ENCODE measurements around the gene HOXC6. TPM values are rescaled to one million over a fixed set of nuclear protein-coding genes. Genes with fewer than 3 reads are reported as not detected.
A peak's percentile ranks its signal among the peaks of the same experiment; 100 is the strongest.

The HOXC6 gene
- total and polyA plus RNA-seq, 2 donors (not counting 3 experiments of a cell fraction or from before 2014, with no cell fraction given) = 0.58 to 0.72 TPM

GRCh38 chr12:54039417-54040147 lies 11.3 kb downstream of the HOXC6 start:
- DNase-seq (ENCODE audit: low read depth, low spot score) (no peak), FAIRE-seq (no peak)
- no peaks in the 10 kb centered on the region for H4K20me1 ChIP-seq (replicated peaks; ENCODE audit: control insufficient read depth, extremely low read depth, insufficient read depth, low read length)
- peaks cover 73 to 80% of the 10 kb centered on the region in 2 experiments for H3K27me3 ChIP-seq (ENCODE audit: control insufficient read depth in 2 of 2, insufficient read depth in 2 of 2, low read length in 2 of 2)
- dilution Hi-C loops (cut with MboI; ENCODE audit: extremely low pct_ligation_motif_present, low sequenced_read_pairs) (no loop called here), intact Hi-C loops (cut with micrococcal nuclease) (no loop called here)
- H3K79me2 ChIP-seq (ENCODE audit: control insufficient read depth, insufficient read depth, low read length) = no peaks in the 10 kb centered on the region
- BruUV-seq (replicated peaks) = no TSS peak
- no peak overlapping the region for H3K27ac ChIP-seq (ENCODE audit: insufficient read depth, low read depth, low read length)
- no peaks in the 10 kb centered on the region for H3K9me3 ChIP-seq (replicated peaks; ENCODE audit: control insufficient read depth, insufficient read depth, low read length)
- CTCF ChIA-PET = no interaction called here
- no peak overlapping the region for H3K9ac ChIP-seq (replicated peaks; ENCODE audit: extremely low read depth, insufficient read depth, low read length)
- POLR2A ChIA-PET = no interaction called here
- no peak overlapping the region for H2AFZ ChIP-seq (ENCODE audit: low read depth, low read length)
- H3K9me1 ChIP-seq (replicated peaks; ENCODE audit: control insufficient read depth, extremely low read depth, insufficient read depth, low read length) = no peaks in the 10 kb centered on the region
- H3K4me3 ChIP-seq (replicated peaks in 1 of 3; ENCODE audit: insufficient read depth in 1 of 3, low read depth in 1 of 3, low read length in 3 of 3) = no peak overlapping the region
- H3K36me3 ChIP-seq (ENCODE audit: control insufficient read depth in 2 of 2, extremely low read depth in 1 of 2, insufficient read depth in 2 of 2, low read length in 2 of 2) = no peaks in the 10 kb centered on the region
- TF ChIP-seq EZH2 (IDR thresholded peaks at IDR 0.05; ENCODE audit: borderline replicate concordance, low read depth, low read length, severe bottlenecking) (peak; percentile 21), MYC (IDR thresholded peaks at IDR 0.05; ENCODE audit: low read depth, low read length) (no peak)
- no peak overlapping the region for H3K4me2 ChIP-seq (ENCODE audit: insufficient read depth, low read length)
- no peaks in the 10 kb centered on the region for H3K4me1 ChIP-seq (ENCODE audit: control insufficient read depth, extremely low read depth, insufficient read depth, low read length)

GRCh38 chr12:54040148-54040494 lies 11.9 kb downstream of the HOXC6 start:
- Histone ChIP-seq H3K27ac (ENCODE audit: insufficient read depth, low read depth, low read length) (no peak overlapping the region), H3K9ac (replicated peaks; ENCODE audit: extremely low read depth, insufficient read depth, low read length) (no peak overlapping the region), H3K4me3 (replicated peaks in 1 of 3; ENCODE audit: insufficient read depth in 1 of 3, low read depth in 1 of 3, low read length in 3 of 3) (no peak overlapping the region), H3K9me1 (replicated peaks; ENCODE audit: control insufficient read depth, extremely low read depth, insufficient read depth, low read length) (no peaks in the 10 kb centered on the region), H4K20me1 (replicated peaks; ENCODE audit: control insufficient read depth, extremely low read depth, insufficient read depth, low read length) (no peaks in the 10 kb centered on the region), H3K4me1 (ENCODE audit: control insufficient read depth, extremely low read depth, insufficient read depth, low read length) (no peaks in the 10 kb centered on the region), H3K36me3 (ENCODE audit: control insufficient read depth in 2 of 2, extremely low read depth in 1 of 2, insufficient read depth in 2 of 2, low read length in 2 of 2) (no peaks in the 10 kb centered on the region), H3K27me3 (ENCODE audit: control insufficient read depth in 2 of 2, insufficient read depth in 2 of 2, low read length in 2 of 2) (peaks cover 72 to 79% of the 10 kb centered on the region in 2 experiments), H3K4me2 (ENCODE audit: insufficient read depth, low read length) (no peak overlapping the region), H3K79me2 (ENCODE audit: control insufficient read depth, insufficient read depth, low read length) (no peaks in the 10 kb centered on the region), H2AFZ (ENCODE audit: low read depth, low read length) (no peak overlapping the region), H3K9me3 (replicated peaks; ENCODE audit: control insufficient read depth, insufficient read depth, low read length) (no peaks in the 10 kb centered on the region)
- ChIA-PET CTCF (interaction anchor here (1.7 kb wide), 1 partner anchor 8 kb away, joined by 19 read pairs; the partner anchor contains the start of gene HOXC5), POLR2A (no interaction called here)
- no TSS peak for BruUV-seq (replicated peaks)
- dilution Hi-C loops (cut with MboI; ENCODE audit: extremely low pct_ligation_motif_present, low sequenced_read_pairs) (no loop called here), intact Hi-C loops (cut with micrococcal nuclease) (no loop called here)
- FAIRE-seq (no peak), DNase-seq (ENCODE audit: low read depth, low spot score) (no peak)
- TF ChIP-seq POLR2AphosphoS5 (IDR thresholded peaks at IDR 0.05; ENCODE audit: insufficient read depth, low read depth, low read length) (no peak), POLR2A (IDR thresholded peaks at IDR 0.05; ENCODE audit: low read depth, low read length) (no peak), CTCF (IDR thresholded peaks at IDR 0.05; ENCODE audit: extremely low read depth in 1 of 2, insufficient read depth in 1 of 2, low read depth in 1 of 2, low read length in 2 of 2) (no peak), JUN (IDR thresholded peaks at IDR 0.05; ENCODE audit: borderline replicate concordance, insufficient read depth, insufficient read length, low read depth) (no peak), GATA2 (IDR thresholded peaks at IDR 0.05; ENCODE audit: insufficient read depth, insufficient read length, low read depth, low read length) (no peak), MAX (IDR thresholded peaks at IDR 0.05; ENCODE audit: insufficient read depth, insufficient read length) (no peak), FOS (IDR thresholded peaks at IDR 0.05; ENCODE audit: borderline replicate concordance, insufficient read depth, low read length) (no peak), MYC (IDR thresholded peaks at IDR 0.05; ENCODE audit: low read depth, low read length) (no peak)
